Mesothelial cell of epicardium (in vitro differentiated cells): ENCODE results near the gene ANKMY2. TPM values are rescaled to one million over a fixed set of nuclear protein-coding genes. Genes with fewer than 3 reads are reported as not detected.

Source experiments
- DNase-seq, 2 experiments: peaks; one replicate each; pipeline ENCODE4 v3.0.0; 2021; ENCODE audit warnings: low spot score in 2 of 2; ENCODE audit not compliant: unreplicated experiment in 2 of 2
- H3K27ac Mint-ChIP-seq: 2 replicates; pipeline ENCODE4 v1.8.0; 2021; ENCODE audit warnings: mixed read lengths
- H3K27me3 Mint-ChIP-seq: 2 replicates; pipeline ENCODE4 v1.8.0; 2021; ENCODE audit warnings: low read depth, mixed read lengths
- H3K36me3 Mint-ChIP-seq: 2 replicates; pipeline ENCODE4 v1.8.0; 2021; ENCODE audit warnings: mixed read lengths
- H3K4me1 Mint-ChIP-seq: 2 replicates; pipeline ENCODE4 v1.8.0; 2021; ENCODE audit warnings: mixed read lengths
- H3K4me3 Mint-ChIP-seq: 2 replicates; pipeline ENCODE4 v1.8.0; 2021; ENCODE audit warnings: mild to moderate bottlenecking, moderate library complexity, mixed read lengths
- H3K9me3 Mint-ChIP-seq: 2 replicates; pipeline ENCODE4 v1.8.0; 2021; ENCODE audit warnings: mixed read lengths
- total RNA-seq: library from RNA; stranded (reverse); gene quantifications from 3 replicates; pipeline ENCODE4 v1.2.1, GENCODE V29; 2021
- TF ChIP-seq, protein P1 (sequence below): fragments of 200-600 bp; sonication (generic); IDR thresholded peaks from one replicate; pipeline ENCODE4 v1.5.0; 2021; ENCODE audit warnings: antibody characterized with exemption; ENCODE audit not compliant: unreplicated experiment

The ANKMY2 gene
- total RNA-seq, 1 donor from 2014 or later: 25.0 TPM

DNA sequence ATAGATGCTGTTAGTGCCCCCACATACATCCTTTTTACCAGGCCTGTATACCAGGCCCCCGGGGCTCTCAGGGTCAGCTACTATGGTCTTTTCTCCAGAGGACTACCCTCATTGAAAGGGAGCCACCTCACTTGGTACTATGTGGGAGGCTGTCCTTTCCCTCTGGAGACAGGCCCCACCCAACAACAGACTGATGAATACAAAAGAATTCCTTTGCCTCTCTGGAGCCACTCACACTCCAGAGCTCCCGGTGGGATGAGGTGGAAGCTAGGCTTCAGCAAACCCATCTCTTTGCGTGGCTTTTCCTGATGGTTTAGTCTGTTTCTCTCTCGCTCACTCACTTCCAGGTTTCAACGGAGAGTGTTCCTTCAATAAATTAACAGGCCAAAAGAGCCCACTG is 30.3 kb downstream of the ANKMY2 start:
- Mint-ChIP-seq H3K9me3 (peaks cover 16% of the 10 kb centered on the region), H3K4me3 (no peak overlapping the region), H3K27me3 (no peaks in the 10 kb centered on the region), H3K36me3 (peaks cover 41% of the 10 kb centered on the region), H3K27ac (no peak overlapping the region), H3K4me1 (no peaks in the 10 kb centered on the region)
- TF ChIP-seq, protein P1, sequence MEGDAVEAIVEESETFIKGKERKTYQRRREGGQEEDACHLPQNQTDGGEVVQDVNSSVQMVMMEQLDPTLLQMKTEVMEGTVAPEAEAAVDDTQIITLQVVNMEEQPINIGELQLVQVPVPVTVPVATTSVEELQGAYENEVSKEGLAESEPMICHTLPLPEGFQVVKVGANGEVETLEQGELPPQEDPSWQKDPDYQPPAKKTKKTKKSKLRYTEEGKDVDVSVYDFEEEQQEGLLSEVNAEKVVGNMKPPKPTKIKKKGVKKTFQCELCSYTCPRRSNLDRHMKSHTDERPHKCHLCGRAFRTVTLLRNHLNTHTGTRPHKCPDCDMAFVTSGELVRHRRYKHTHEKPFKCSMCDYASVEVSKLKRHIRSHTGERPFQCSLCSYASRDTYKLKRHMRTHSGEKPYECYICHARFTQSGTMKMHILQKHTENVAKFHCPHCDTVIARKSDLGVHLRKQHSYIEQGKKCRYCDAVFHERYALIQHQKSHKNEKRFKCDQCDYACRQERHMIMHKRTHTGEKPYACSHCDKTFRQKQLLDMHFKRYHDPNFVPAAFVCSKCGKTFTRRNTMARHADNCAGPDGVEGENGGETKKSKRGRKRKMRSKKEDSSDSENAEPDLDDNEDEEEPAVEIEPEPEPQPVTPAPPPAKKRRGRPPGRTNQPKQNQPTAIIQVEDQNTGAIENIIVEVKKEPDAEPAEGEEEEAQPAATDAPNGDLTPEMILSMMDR: no peak
- no peak for DNase-seq

DNA sequence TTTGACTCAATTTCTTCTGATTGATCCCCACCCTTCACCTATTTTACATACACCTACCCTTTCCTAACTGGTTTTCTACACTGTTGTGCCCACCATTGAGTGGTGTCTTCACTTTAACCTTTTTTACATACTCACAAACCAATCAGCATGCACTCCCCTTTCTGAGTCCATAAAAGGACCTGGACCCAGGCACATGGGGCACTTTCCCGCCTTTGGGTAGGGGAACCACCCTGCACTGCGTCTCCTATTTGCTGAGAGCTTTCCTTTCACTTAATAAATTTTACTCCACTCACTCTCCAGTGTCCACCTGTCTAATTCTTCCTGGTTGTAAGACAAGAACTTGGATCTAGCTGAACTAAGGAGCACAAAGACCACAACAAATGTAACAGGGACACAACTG is 33.8 kb downstream of the ANKMY2 start:
- no peak overlapping the region for H3K4me3 Mint-ChIP-seq
- H3K36me3 Mint-ChIP-seq: peaks cover 39% of the 10 kb centered on the region
- DNase-seq: no peak
- H3K9me3 Mint-ChIP-seq: no peaks in the 10 kb centered on the region
- H3K4me1 Mint-ChIP-seq: no peaks in the 10 kb centered on the region
- H3K27me3 Mint-ChIP-seq: no peaks in the 10 kb centered on the region
- TF ChIP-seq, protein P1: no peak
- H3K27ac Mint-ChIP-seq: no peak overlapping the region

DNA sequence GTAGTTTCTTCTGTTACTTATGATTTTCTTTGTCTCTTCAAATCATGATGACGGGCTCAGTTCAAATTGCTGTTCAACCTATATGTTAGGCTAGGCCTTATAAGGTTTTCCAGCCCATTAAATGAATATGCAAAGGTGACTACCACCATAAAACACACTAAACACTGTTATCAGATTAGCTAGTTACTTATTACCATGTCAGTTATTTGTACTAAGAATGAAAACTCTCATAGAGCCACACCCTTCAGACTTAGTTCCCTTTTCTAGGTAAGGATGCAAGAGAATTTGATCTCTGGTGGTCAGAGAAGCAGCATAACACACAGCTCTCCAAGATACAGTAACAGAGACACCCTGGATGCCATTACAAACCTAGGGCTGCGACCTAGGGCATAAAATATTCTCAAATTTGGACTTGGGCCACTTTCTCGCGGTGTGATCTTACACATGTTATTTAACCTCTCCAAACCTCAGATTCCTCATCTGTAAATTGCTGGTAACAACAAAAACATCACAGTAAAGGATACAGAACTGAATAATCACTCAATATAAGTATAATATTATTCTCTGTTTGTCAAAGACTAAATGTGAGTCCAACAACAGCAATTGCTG is 35.6 kb downstream of the ANKMY2 start:
- Mint-ChIP-seq H3K36me3 (peaks cover 39% of the 10 kb centered on the region), H3K4me1 (no peaks in the 10 kb centered on the region), H3K9me3 (no peaks in the 10 kb centered on the region), H3K4me3 (no peak overlapping the region), H3K27ac (no peak overlapping the region), H3K27me3 (no peaks in the 10 kb centered on the region)
- TF ChIP-seq, protein P1: no peak
- DNase-seq: no peak

DNA sequence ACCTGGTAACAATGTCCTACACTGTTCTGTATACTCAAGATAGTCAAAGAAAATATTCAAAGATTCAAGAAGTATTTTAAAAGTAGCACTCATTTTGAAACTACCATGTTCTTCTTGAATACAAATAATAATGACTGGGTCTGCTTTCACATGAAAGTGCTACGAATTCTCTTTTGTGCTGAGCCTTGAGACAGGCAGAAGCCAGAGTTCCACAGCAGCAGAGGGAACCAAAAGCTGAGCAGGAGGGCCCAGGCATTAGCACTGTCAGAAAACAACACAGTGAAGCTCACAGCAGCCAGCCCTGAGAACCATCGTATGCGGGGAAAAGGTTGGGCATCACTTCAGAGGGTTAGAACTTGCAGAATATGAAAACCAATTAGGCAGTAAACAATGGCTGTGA is 38.9 kb downstream of the ANKMY2 start:
- no peaks in the 10 kb centered on the region for H3K4me1 Mint-ChIP-seq
- no peak overlapping the region for H3K4me3 Mint-ChIP-seq
- TF ChIP-seq, protein P1: no peak
- H3K27me3 Mint-ChIP-seq: no peaks in the 10 kb centered on the region
- H3K9me3 Mint-ChIP-seq: no peaks in the 10 kb centered on the region
- H3K36me3 Mint-ChIP-seq: peaks cover 57% of the 10 kb centered on the region
- DNase-seq: no peak
- H3K27ac Mint-ChIP-seq: no peak overlapping the region

DNA sequence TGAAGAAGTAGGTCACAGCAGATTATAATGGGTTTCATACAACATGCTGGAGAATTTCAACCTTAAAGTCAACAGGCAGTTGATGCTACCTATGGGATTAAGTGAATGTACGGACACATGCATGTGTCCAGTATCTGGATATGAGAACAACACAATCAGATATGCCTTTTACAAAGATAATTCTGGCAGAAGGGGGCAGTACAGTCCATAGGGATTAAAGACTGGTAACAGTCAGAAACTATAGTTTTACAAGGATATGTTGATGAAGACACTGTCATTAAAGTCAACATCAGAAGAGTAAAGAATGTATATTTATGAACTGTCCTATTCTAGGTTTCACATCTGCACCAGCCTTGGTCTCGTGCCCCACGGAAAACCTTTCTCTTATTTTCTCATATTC is 41.5 kb downstream of the ANKMY2 start:
- no peak for DNase-seq

More for the DNA sequence above, 41.5 kb downstream of the ANKMY2 start:
- H3K27ac Mint-ChIP-seq: no peak overlapping the region
- no peaks in the 10 kb centered on the region for H3K4me1 Mint-ChIP-seq
- H3K27me3 Mint-ChIP-seq: no peaks in the 10 kb centered on the region
- no peaks in the 10 kb centered on the region for H3K9me3 Mint-ChIP-seq
- H3K4me3 Mint-ChIP-seq: no peak overlapping the region
- TF ChIP-seq, protein P1: no peak
- H3K36me3 Mint-ChIP-seq: peaks cover 57% of the 10 kb centered on the region
